Stimulated activated CD4-positive, alpha-beta T cell treated with anti-CD3 and anti-CD28 coated beads, Interleukin-2, amount 100 ng/mL, for 24 hours (primary cell): Measurements from ENCODE around the gene RTL10.

ENCODE experiments used
- DNase-seq, 2 donors: peaks; one replicate each; pipeline ENCODE4 v3.0.0-alpha.2; 2020

RTL10 gene

GRCh38 chr22:19875531-19876313 lies 21.0 kb upstream of the RTL10 start:
- DNase-seq, result no peak

- DNase-seq, result no peak
These were observed 20.4 kb upstream of the RTL10 start for GRCh38 chr22:19875061-19875530.

GRCh38 chr22:19874307-19875060 lies 19.8 kb upstream of the RTL10 start:
- no peak for DNase-seq

GRCh38 chr22:19873960-19874306 lies 19.3 kb upstream of the RTL10 start:
- DNase-seq, result peak in 1 of 2 donors; percentile 13

- no peak for DNase-seq
These were observed 18.7 kb upstream of the RTL10 start for GRCh38 chr22:19873138-19873959.

GRCh38 chr22:19872779-19873137 lies 18.1 kb upstream of the RTL10 start:
- peak in 1 of 2 donors; percentile 13 for DNase-seq

GRCh38 chr22:19871845-19872778 lies 17.4 kb upstream of the RTL10 start:
- peak in 1 of 2 donors; percentile 15 for DNase-seq

GRCh38 chr22:19871023-19871844 lies 16.6 kb upstream of the RTL10 start:
- DNase-seq, result peak in 1 of 2 donors; percentile 9

GRCh38 chr22:19870153-19871022 lies 15.7 kb upstream of the RTL10 start:
- DNase-seq, result peak in 1 of 2 donors; percentile 11

GRCh38 chr22:19869497-19870152 lies 15.0 kb upstream of the RTL10 start:
- peak in 1 of 2 donors; percentile 11 for DNase-seq

GRCh38 chr22:19868773-19869471 lies 14.2 kb upstream of the RTL10 start:
- peak in 1 of 2 donors; percentile 8 for DNase-seq

- peak in 1 of 2 donors; percentile 11 for DNase-seq
These were observed 13.7 kb upstream of the RTL10 start for GRCh38 chr22:19868333-19868732.

GRCh38 chr22:19867617-19868016 lies 12.9 kb upstream of the RTL10 start:
- no peak for DNase-seq

- no peak for DNase-seq
These were observed 12.0 kb upstream of the RTL10 start for GRCh38 chr22:19866665-19867009.

GRCh38 chr22:19865141-19865829 lies 10.6 kb upstream of the RTL10 start:
- DNase-seq, result no peak

- DNase-seq, result no peak
These were observed 9.9 kb upstream of the RTL10 start for GRCh38 chr22:19864538-19865106.

- peak in 1 of 2 donors; percentile 4 for DNase-seq
These were observed 8.9 kb upstream of the RTL10 start for GRCh38 chr22:19863571-19863970.
